GM12865 (cell line): ENCODE measurements around the gene CTDP1.

Source experiments
- DNase-seq: peaks from one replicate; pipeline ENCODE4 v3.0.0; 2010; ENCODE audit warnings: low read depth
- H3K4me3 ChIP-seq: 2 replicates; pipeline ENCODE4 v1.5.1; 2011; ENCODE audit warnings: mild to moderate bottlenecking, low read depth, low read length, control low read depth
- TF ChIP-seq, protein P1 (sequence below): IDR thresholded peaks from 2 replicates; pipeline ENCODE4 v1.5.1; 2011; ENCODE audit warnings: low read length, control low read depth, low read depth, inconsistent platforms; ENCODE audit not compliant: insufficient read depth; ENCODE audit errors: missing control alignments

Gene CTDP1

DNA sequence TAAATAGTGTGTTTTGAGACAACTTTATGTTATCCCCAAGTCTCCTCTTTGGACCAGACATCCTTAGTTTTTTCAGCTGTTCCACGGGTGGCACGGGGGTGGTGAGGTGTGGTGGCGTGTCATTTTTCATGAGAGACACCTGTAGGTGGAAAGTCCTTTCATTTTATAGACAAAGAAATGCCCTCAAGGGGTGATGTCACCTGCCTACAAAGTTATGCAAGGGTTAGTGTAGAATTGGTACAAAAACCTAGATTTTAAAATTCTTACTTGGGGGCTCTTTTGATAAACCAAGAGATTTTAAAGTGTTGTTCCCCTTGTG is 15.3 kb downstream of the CTDP1 start:
- H3K4me3 ChIP-seq: no peak overlapping the region
- no peak for DNase-seq
- TF ChIP-seq, protein P1, sequence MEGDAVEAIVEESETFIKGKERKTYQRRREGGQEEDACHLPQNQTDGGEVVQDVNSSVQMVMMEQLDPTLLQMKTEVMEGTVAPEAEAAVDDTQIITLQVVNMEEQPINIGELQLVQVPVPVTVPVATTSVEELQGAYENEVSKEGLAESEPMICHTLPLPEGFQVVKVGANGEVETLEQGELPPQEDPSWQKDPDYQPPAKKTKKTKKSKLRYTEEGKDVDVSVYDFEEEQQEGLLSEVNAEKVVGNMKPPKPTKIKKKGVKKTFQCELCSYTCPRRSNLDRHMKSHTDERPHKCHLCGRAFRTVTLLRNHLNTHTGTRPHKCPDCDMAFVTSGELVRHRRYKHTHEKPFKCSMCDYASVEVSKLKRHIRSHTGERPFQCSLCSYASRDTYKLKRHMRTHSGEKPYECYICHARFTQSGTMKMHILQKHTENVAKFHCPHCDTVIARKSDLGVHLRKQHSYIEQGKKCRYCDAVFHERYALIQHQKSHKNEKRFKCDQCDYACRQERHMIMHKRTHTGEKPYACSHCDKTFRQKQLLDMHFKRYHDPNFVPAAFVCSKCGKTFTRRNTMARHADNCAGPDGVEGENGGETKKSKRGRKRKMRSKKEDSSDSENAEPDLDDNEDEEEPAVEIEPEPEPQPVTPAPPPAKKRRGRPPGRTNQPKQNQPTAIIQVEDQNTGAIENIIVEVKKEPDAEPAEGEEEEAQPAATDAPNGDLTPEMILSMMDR: no peak

DNA sequence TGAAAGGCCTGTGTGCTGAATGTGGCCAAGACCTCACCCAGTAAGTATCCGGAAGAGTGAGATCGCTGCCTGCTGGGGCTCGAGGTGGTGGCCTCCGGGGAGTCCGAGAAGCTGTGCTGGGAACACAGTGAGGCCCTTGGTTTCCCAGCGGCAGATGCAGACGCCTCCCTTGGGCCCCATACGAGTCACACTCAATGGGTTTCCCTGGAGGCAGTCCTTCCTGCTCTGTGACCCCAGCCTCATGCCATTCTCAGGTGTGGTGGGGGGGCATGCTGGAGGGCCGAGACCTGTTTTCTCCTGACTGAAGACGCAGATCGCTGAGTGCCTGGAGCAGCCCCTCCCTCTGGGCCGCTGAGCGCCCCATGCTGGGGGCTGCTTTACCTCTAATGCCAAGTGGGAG is 15.7 kb downstream of the CTDP1 start:
- DNase-seq: no peak
- TF ChIP-seq, protein P1: no peak
- no peak overlapping the region for H3K4me3 ChIP-seq

DNA sequence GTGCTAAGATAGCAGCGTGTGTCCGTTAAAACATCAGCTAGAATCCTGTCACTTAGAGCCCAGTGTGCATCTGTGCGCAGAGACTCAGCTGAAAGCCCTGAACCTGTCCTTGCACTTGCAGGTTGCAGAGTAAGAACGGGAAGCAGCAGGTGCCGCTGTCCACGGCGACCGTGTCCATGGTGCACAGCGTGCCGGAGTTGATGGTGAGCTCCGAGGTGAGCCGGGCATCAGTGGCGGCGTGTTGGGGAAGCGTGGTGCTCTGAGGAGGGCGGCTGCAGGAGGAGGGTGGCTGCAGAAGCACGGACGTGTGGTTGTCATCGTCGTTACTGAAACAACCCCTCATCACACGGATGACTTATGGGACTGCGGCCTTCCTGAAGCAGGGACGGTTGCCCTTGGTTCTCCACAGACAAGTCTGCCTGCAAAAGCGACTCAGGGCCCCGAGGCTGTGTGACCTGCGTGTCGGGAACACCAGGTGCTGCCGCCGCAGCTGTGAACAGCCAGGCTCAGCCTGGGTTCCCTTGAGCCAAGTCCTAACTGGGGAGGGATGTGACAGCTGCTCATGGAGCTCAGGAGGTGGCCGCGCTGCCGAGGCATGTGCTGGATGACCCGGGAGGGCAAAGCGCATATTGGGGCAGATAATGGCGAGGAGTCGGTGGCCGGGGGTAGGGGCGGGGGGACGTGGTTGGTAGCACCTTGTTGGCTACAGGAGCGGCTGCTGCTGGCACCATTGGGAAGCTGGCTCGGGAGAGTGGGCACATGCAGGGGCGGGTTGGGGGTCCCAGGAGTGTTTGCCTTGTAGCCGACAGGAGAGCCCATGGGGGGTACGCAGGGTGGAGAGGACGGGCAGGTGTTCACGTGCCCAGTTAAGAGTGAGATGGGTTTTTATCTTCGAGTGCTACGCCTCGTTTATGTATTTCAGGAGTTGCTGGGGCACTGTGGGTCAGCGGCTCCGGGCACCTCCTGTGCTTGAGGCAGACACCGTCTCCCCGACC is 16.6 kb downstream of the CTDP1 start:
- H3K4me3 ChIP-seq: no peak overlapping the region
- no peak for DNase-seq
- TF ChIP-seq, protein P1: no peak

DNA sequence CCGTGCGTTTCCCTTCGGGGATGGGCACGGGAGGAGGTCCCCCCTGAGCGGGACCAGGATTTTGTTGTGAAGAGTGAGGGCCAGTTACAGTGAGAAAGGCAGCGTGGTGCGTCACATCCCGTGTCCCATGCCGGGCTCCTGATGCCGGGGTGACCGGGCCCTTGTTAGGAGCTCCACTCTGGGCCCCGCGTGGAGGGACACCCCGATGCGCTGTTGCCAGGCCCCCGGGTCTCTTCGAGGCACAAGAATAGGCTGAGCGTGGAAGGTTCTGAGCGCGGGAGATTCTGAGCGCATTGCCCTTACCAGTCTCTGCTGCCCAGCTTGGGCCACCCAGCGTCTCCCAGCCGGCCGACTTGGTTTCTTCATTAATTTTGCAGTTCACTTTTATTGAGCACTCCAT is 17.6 kb downstream of the CTDP1 start:
- H3K4me3 ChIP-seq: no peak overlapping the region
- TF ChIP-seq, protein P1: no peak
- no peak for DNase-seq

DNA sequence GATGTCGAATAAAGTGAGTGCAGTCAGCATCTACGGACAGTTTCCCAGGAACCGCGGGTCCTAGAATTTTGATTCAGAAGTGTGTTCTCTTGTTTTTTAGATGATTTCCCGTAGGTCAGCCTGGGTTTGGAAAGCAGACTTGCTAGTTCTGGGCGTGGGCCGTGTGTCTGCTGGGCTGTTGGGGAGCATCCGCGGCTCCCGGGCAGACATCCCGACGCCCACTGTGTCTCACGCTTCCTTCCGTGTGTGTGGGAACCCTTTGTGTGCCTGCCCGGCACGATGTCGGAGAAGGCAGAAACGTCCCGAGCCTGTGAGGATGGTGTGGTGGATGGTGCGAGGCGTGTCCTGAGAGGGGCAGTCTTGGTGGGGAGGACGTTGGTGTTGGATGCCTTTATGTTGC is 18.4 kb downstream of the CTDP1 start:
- H3K4me3 ChIP-seq: no peak overlapping the region
- TF ChIP-seq, protein P1: no peak
- no peak for DNase-seq

DNA sequence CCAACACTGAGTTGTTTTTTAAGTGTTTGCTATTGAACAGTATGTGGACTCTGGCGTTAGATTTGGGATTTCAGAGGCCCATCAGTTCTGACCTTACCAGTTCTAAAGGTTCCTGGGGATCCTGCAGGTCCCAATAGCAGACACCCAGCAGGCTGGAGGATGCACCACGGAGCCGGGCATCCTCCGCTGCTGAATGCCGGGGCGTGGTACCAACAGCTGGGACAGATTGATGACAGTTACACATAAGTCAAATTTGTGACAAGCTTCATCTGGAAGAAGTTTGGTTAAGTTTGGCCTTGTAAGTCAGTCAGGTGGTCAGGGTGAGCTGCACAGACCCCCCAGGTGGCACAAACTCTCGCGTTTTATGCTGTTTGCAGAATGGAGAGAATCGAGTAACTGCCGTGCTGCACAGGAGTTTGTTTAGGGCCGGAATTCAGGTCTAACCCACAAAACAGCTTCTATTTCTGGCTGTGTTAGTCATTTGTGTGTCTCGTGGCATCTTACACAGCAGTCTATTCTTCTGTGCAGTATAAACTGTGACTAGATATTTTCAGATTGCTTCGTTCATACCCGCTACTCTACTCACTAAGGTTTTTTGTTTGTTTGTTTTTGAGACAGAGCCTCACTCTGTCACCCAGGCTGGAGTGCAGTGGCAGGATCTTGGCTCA is 19.2 kb downstream of the CTDP1 start:
- TF ChIP-seq, protein P1: no peak
- DNase-seq: no peak
- H3K4me3 ChIP-seq: no peak overlapping the region

DNA sequence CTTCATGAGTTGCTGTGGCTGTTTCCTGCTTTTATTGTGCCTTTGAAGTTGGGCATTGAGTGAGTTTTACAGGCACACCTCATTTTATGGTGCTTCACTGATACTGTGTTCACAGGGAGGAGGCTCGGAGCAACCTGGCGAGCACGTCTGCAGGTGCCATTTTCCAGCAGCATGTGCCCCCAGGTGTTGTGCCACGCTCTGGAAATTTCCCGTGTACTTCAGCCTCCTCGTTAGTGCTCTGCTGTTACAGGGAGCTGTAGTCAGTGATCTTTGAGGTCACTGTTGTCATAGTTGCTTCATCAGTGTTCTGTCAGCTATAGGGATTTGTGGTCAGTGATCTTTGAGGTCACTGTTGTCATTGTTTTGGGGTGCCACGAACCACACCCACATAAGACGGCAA is 20.1 kb downstream of the CTDP1 start:
- DNase-seq: no peak
- TF ChIP-seq, protein P1: no peak
- H3K4me3 ChIP-seq: no peak overlapping the region
